ENCODE measurements around the gene TSPAN14.

The TSPAN14 gene

GRCh38 chr10:80453842-80454512, at the start of gene TSPAN14:
TSS of gene TSPAN14 (plus strand) at chr10:80454310. CDS start at chr10:80489234, 34,924 bp downstream.
- in situ Hi-C loops (cut with HindIII; ENCODE audit: low sequenced_read_pairs): no loop called here
- peak within 1 kb of the TSS; percentile 78 for H3K4me3 ChIP-seq (ENCODE audit: low read depth, low read length)
- TF ChIP-seq, protein P1, sequence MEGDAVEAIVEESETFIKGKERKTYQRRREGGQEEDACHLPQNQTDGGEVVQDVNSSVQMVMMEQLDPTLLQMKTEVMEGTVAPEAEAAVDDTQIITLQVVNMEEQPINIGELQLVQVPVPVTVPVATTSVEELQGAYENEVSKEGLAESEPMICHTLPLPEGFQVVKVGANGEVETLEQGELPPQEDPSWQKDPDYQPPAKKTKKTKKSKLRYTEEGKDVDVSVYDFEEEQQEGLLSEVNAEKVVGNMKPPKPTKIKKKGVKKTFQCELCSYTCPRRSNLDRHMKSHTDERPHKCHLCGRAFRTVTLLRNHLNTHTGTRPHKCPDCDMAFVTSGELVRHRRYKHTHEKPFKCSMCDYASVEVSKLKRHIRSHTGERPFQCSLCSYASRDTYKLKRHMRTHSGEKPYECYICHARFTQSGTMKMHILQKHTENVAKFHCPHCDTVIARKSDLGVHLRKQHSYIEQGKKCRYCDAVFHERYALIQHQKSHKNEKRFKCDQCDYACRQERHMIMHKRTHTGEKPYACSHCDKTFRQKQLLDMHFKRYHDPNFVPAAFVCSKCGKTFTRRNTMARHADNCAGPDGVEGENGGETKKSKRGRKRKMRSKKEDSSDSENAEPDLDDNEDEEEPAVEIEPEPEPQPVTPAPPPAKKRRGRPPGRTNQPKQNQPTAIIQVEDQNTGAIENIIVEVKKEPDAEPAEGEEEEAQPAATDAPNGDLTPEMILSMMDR (IDR thresholded peaks at IDR 0.05; ENCODE audit: low read depth, low read length): no peak
- peak; percentile 79 for DNase-seq (ENCODE audit: low read depth, low spot score)

DNA sequence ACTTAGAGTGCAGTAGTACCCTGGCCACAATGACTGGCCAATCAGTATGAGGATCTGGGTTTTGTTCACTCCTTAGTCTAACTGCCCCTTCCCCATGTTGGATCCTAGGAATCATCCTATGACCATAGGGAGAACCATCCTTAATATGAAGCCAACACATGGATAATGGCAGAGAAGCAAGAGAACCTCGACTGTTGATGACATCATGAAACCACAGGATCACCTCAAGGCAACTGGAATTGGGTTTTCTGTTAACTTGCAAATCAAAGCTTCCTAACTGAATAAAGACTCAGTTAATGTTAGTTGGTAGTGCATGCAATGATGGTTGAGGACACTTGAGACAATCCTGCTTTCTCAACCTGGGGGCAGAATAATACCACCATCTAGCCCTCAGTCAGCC, 49.1 kb upstream of the TSPAN14 start:
- TF ChIP-seq, protein P1 (IDR thresholded peaks at IDR 0.05; ENCODE audit: low read depth, low read length): no peak
- no peak overlapping the region for H3K4me3 ChIP-seq (ENCODE audit: low read depth, low read length)
- in situ Hi-C loops (cut with HindIII; ENCODE audit: low sequenced_read_pairs): no loop called here
- DNase-seq (ENCODE audit: low read depth, low spot score): no peak

DNA sequence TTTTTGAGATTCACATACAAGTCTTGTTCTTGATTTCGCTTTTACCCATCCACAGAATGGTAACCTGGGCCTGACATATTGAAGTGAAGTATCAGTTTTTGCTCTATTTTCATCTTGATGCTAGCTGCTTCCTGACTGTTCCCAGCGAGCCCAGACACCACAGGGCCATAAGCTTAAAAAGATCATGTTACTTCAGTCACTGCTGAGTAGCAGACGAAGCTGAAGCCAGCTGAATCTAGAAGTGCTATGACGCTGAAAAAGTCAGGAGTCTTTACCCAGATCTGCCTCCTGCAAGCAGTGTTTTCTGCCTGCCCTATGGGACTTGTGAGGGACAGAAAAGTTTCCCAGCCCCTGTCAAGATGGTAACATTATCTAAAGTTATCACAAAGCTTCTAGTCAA, 48.5 kb upstream of the TSPAN14 start:
- DNase-seq (ENCODE audit: low read depth, low spot score): peak; percentile 56
- TF ChIP-seq, protein P1 (IDR thresholded peaks at IDR 0.05; ENCODE audit: low read depth, low read length): no peak
- in situ Hi-C loops (cut with HindIII; ENCODE audit: low sequenced_read_pairs): no loop called here
- no peak overlapping the region for H3K4me3 ChIP-seq (ENCODE audit: low read depth, low read length)

DNA sequence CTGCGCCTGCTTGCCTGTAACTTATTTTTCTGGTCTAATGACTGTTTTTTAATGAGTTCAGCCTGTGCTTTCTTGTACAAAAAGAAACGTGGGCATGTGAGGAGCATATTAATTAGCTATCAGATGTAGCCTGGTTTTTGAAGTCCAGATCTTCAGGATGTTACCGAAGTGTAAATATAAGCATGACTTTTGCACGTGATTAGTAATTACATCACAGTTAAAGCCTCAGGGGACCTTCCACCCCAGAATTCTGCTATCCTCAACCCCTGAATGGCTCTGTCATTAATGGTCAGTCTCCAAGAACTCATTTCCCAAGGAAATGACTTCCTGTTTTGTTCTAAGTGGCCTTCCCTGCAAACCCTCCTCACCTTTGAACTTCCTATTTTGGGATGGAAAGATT, 47.9 kb upstream of the TSPAN14 start:
- H3K4me3 ChIP-seq (ENCODE audit: low read depth, low read length): no peak overlapping the region
- in situ Hi-C loops (cut with HindIII; ENCODE audit: low sequenced_read_pairs): no loop called here
- no peak for DNase-seq (ENCODE audit: low read depth, low spot score)
- TF ChIP-seq, protein P1 (IDR thresholded peaks at IDR 0.05; ENCODE audit: low read depth, low read length): no peak

GRCh38 chr10:80407812-80408241, 46.3 kb upstream of the TSPAN14 start:
- TF ChIP-seq, protein P1 (IDR thresholded peaks at IDR 0.05; ENCODE audit: low read depth, low read length): no peak
- peak overlapping the region; percentile 56 for H3K4me3 ChIP-seq (ENCODE audit: low read depth, low read length)
- DNase-seq (ENCODE audit: low read depth, low spot score): no peak
- in situ Hi-C loops (cut with HindIII; ENCODE audit: low sequenced_read_pairs): no loop called here

DNA sequence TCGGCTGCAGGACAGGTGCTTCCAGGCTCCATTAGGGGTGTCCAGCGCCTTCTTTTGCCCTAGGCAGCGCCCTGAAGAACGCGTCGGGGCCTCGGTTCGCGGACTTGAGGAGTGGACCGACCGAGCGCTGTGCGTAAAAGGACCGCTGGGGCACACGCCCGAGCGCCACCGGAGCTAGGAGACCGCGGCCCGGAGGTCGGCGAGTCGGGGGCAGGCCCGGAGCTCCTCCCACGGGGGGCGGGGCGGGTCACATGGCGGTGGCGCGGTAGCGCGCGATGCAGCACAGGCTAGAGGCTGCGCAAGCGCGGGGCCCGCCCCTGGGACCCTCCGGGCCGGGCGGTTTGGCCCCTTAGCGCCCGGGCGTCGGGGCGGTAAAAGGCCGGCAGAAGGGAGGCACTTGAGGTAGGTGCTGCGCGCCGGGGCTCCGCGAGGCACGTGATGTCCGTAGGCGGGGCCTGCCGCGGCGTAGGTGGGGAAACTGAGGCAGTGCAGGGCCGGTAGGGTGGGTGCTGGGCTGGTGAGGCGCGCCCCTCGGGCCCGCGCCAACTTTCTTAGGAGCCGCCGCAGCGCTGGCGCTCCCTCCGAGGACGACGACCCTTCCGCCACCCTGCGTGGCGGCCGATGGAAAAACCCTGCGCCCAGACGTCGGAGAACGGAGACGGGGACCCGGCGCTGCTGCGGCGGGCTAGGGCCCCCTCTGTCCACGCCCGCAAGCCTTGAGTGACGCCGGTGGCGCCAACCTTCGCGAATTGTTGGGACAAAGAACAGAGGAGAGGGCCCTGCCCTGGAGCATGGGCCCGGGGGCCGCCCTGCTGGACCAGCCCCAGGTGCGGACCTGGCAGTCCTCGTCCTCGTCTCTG, 45.6 kb upstream of the TSPAN14 start, which contains the start of gene PRXL2A:
Gene PRXL2A (plus strand): TSS at position 310 of the 860 bp plus-strand sequence. CDS start 11,917 bp downstream, outside the sequence.
- TF ChIP-seq, protein P1 (IDR thresholded peaks at IDR 0.05; ENCODE audit: low read depth, low read length): no peak
- peak within 1 kb of the TSS; percentile 56 for H3K4me3 ChIP-seq (ENCODE audit: low read depth, low read length)
- DNase-seq (ENCODE audit: low read depth, low spot score): peak; percentile 42
- in situ Hi-C loops (cut with HindIII; ENCODE audit: low sequenced_read_pairs): no loop called here
